NT2/D1 (cell line): Measurements from ENCODE around the gene ZNF79.

Experiments
- SUZ12 ChIP-seq: IDR thresholded peaks from 2 replicates; pipeline ENCODE4 v1.6.1; 2011; ENCODE audit not compliant: insufficient read length, insufficient read depth; ENCODE audit errors: extremely low read depth
- YY1 ChIP-seq: IDR thresholded peaks from 2 replicates; pipeline ENCODE4 v1.6.1; 2011; ENCODE audit not compliant: insufficient read length, insufficient read depth
- ZNF274 ChIP-seq: IDR thresholded peaks from 2 replicates; pipeline ENCODE4 v1.6.1; 2011; ENCODE audit warnings: mild to moderate bottlenecking, low read depth, low read length

- TF ChIP-seq ZNF274 (no peak), YY1 (no peak), SUZ12 (no peak)
Measured at GRCh38 chr9:127390563-127390962, 33.6 kb upstream of the ZNF79 start.
